Measurements from ENCODE around the gene CDK11B.
"Not testable (repeated sequence)": the region's sequence is repeated elsewhere in the genome, so short reads cannot be mapped to it uniquely, and the experiment has no call there.

GRCh38 chr1:1692324-1692713 is 33.5 kb upstream of the CDK11B start:
- not testable (repeated sequence) for TF ChIP-seq CTCF (conservative IDR thresholded peaks at IDR 0.05; ENCODE audit: low read depth, low read length); EZH2 (IDR thresholded peaks at IDR 0.05; ENCODE audit: low read length, unreplicated experiment); EZH2phosphoT487 (IDR thresholded peaks at IDR 0.05; ENCODE audit: borderline replicate concordance, low read length)

All from PC-3 (cell line).